Esophagus muscularis mucosa (tissue), 3 donors: Measurements from ENCODE around the gene SAP30.

Source experiments
- CTCF ChIP-seq, 3 experiments: fragments of 200-600 bp in 2 of 3; fragments of 450-650 bp in 1 of 3; sonication (generic) in 2 of 3; IDR thresholded peaks; one replicate each; pipeline ENCODE4 v1.5.1; 2017 to 2019; ENCODE audit warnings: antibody characterized with exemption in 3 of 3, mild to moderate bottlenecking in 2 of 3, moderate library complexity in 1 of 3
- POLR2AphosphoS5 ChIP-seq, 2 donors: sonication (generic); formaldehyde crosslinking; IDR thresholded peaks; one replicate each; pipeline ENCODE4 v1.6.1; 2017; ENCODE audit warnings: antibody characterized with exemption in 2 of 2

GRCh38 chr4:173397604-173398003, 26.9 kb downstream of the SAP30 start:
- TF ChIP-seq CTCF (IDR thresholded peaks at IDR 0.05) (no peak), POLR2AphosphoS5 (IDR thresholded peaks at IDR 0.05) (no peak)
